ENCODE results near the gene TXNDC8. TPM values are rescaled to one million over a fixed set of nuclear protein-coding genes. Genes with fewer than 3 reads are reported as not detected.

The TXNDC8 gene
- total and polyA plus RNA-seq, 12 donors, result not detected

DNA sequence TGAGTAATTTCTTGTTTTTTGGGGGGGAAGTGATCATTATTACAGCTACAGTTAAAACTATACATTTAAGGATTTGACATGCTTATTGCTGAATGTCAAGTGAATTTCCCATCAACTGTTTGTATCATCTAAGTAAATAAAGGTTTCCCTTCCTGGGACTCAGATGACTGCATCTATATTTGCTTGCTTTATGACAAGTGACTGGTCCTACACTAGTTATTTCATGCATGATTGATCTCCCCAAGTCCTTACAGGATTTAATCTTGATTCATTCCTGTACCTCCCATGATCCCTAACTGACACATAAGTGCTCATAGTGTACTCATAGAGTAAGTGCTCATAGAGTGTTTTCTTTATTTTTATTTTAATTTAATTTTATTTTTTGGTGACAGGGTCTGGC lies 2.8 kb downstream of the TXNDC8 start:
- ATAC-seq (no peak), DNase-seq (no peak)
- intact Hi-C loops (cut with DNase I), result no loop called here
- H3K4me1 ChIP-seq, result peaks cover 0 to 13% (median 0%) of the 10 kb centered on the region in 9 donors
- TF ChIP-seq, protein P1, sequence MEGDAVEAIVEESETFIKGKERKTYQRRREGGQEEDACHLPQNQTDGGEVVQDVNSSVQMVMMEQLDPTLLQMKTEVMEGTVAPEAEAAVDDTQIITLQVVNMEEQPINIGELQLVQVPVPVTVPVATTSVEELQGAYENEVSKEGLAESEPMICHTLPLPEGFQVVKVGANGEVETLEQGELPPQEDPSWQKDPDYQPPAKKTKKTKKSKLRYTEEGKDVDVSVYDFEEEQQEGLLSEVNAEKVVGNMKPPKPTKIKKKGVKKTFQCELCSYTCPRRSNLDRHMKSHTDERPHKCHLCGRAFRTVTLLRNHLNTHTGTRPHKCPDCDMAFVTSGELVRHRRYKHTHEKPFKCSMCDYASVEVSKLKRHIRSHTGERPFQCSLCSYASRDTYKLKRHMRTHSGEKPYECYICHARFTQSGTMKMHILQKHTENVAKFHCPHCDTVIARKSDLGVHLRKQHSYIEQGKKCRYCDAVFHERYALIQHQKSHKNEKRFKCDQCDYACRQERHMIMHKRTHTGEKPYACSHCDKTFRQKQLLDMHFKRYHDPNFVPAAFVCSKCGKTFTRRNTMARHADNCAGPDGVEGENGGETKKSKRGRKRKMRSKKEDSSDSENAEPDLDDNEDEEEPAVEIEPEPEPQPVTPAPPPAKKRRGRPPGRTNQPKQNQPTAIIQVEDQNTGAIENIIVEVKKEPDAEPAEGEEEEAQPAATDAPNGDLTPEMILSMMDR (IDR thresholded peaks at IDR 0.05), result no peak
- H3K27me3 ChIP-seq, result peaks cover 0 to 3% (median 0%) of the 10 kb centered on the region in 7 donors
- H3K27ac ChIP-seq, result no peak overlapping the region
- no peaks in the 10 kb centered on the region for H3K36me3 ChIP-seq
- H3K9me3 ChIP-seq, result peaks cover 0 to 5% (median 0%) of the 10 kb centered on the region in 11 donors
- H3K4me3 ChIP-seq, result no peak overlapping the region

DNA sequence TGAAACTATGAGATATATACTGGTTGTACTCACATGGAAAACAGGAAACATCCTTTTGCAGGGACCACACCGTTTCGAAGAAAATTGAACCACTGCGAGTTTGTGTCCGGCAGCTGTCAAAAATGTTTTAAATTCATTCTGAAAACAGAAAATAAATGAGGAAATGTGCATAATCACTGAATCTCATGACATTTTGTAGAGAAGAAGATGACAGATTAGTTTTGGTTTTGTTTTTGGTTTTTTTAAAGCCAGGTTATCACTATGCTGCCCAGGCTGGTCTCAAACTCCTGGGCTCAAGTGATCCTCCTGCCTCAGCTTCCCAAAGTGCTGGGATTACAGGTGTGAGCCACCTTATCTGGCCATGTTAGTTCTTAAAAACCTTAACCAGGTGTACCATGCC lies 3.5 kb downstream of the TXNDC8 start:
- H3K27me3 ChIP-seq, result peaks cover 0 to 3% (median 0%) of the 10 kb centered on the region in 7 donors
- 83 to 85% methylated on average over 4 of the region's 4 CpGs for WGBS, 2 donors
- DNase-seq (no peak), ATAC-seq (no peak)
- H3K4me1 ChIP-seq, result peaks cover 0 to 16% (median 0%) of the 10 kb centered on the region in 9 donors
- H3K9me3 ChIP-seq, result peaks cover 0 to 5% (median 0%) of the 10 kb centered on the region in 11 donors
- intact Hi-C loops (cut with DNase I), result no loop called here
- H3K36me3 ChIP-seq, result no peaks in the 10 kb centered on the region
- H3K27ac ChIP-seq, result no peak overlapping the region
- no peak overlapping the region for H3K4me3 ChIP-seq
- TF ChIP-seq, protein P1 (IDR thresholded peaks at IDR 0.05), result no peak

DNA sequence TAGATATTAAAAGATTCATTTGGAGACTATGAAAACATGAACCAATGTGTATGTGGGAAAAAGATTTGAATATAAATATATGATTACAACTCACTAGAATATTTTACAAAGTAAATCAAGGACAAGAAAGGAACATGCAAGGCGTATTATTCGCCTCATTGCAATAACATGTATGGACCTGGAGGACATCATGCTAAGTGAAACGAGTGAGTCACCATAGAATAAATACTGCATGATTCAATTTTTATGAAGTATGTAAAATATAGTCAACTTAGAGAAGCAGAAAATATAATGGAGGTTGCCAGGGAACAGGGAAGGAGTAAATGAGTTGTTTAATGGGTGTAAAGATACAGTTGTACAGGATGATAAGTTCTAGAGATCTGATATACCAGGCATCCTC lies 4.9 kb downstream of the TXNDC8 start:
- no peak overlapping the region for H3K4me3 ChIP-seq
- H3K9me3 ChIP-seq, result peaks cover 0 to 5% (median 0%) of the 10 kb centered on the region in 11 donors
- peaks cover 0 to 3% (median 0%) of the 10 kb centered on the region in 7 donors for H3K27me3 ChIP-seq
- peaks cover 0 to 16% (median 0%) of the 10 kb centered on the region in 9 donors for H3K4me1 ChIP-seq
- 85 to 89% methylated on average over 3 of the region's 3 CpGs for WGBS, 2 donors
- TF ChIP-seq, protein P1 (IDR thresholded peaks at IDR 0.05), result no peak
- ATAC-seq (no peak), DNase-seq (no peak)
- intact Hi-C loops (cut with DNase I), result no loop called here
- no peak overlapping the region for H3K27ac ChIP-seq
- H3K36me3 ChIP-seq, result no peaks in the 10 kb centered on the region

DNA sequence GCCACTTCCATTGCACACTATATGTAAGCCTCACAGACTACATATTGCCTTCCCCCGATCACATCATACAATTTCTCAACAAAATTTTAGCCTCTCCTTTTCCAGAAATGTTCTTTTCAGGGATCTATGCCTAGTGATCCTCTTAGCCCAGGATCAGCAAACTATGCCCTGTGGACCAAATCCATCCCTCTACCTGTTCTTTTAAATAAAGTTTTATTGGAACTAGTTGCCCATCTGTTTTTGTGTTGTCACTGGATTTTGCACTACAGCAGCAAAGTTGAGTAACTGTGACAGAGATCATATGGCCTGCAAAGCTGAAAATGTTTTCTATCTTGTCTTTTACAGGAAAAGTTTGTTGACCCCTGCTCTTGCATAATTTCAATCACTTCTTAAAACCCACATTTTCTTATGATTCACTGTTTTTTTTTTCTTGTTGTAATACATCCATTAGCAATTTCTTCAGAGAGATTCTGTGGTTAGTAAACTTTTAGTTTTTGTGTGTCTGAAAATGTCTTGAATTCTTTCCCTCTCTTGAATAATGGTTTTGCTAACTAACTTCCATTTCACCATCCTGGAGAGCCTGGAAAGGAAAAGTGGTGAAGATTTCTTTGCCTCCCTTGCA lies 7.1 kb downstream of the TXNDC8 start:
- intact Hi-C loops (cut with DNase I), result no loop called here
- peaks cover 0 to 5% (median 0%) of the 10 kb centered on the region in 11 donors for H3K9me3 ChIP-seq
- TF ChIP-seq, protein P1 (IDR thresholded peaks at IDR 0.05), result no peak
- WGBS, 2 donors, result 92 to 95% methylated on average over 1 of the region's 1 CpG
- H3K27ac ChIP-seq, result peak overlapping the region in 1 of 10 donors; percentile 49
- peaks cover 0 to 16% (median 0%) of the 10 kb centered on the region in 9 donors for H3K4me1 ChIP-seq
- ATAC-seq (no peak), DNase-seq (no peak)
- H3K36me3 ChIP-seq, result no peaks in the 10 kb centered on the region
- no peak overlapping the region for H3K4me3 ChIP-seq
- H3K27me3 ChIP-seq, result peaks cover 0 to 3% (median 0%) of the 10 kb centered on the region in 7 donors
